ENCODE measurements around the gene CMTM2. TPM values are rescaled to one million over a fixed set of nuclear protein-coding genes. Genes with fewer than 3 reads are reported as not detected.

The CMTM2 gene
- total and polyA plus RNA-seq, 2 donors (not counting 1 experiment from before 2014, with no cell fraction given), result not detected

DNA sequence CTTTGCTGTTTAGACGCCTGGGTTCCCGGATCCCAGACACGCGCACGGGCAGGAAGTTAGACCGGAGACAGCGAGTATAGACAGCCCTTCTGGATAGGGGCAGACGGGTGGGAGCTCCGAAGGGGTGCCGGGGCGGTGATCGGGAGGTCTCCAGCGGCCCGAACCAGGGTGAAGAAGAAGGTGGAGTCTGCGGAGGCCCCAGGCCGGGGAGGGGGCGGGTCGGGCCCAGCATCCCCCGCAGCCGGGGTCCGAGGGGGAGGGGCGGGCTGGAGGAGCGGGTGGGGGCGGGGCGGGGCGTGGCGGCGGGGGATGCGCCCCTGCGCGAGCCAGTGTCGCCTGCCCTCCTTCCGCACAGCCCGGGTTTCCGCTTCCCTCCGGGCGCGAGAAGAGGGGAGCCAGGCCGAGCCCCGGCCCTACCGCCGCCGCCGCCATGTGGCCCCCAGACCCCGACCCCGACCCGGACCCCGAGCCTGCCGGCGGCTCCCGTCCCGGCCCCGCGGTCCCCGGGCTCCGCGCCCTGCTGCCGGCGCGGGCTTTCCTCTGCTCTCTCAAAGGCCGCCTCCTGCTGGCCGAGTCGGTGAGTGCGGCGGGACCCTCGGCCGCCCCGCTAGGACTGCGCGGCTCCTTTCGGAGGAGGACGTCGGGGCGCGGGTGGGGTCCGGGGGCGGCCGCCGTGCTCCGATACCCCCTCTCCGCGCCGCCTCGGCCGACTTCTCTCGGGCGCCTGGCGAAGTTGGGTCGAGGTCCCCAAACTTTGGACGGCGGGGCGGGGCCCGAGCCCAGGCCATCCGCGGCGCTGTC is 25.3 kb downstream of the CMTM2 start, which contains the start of gene CMTM3:
Gene CMTM3, plus strand, starts transcription at position 329 of the 801 bp plus-strand sequence. Its CDS starts 102 bp downstream, at position 431.
- peak within 1 kb of the TSS; percentile 59 to 81 (median 71) for H3K4me3 ChIP-seq (replicated peaks in 1 of 4; ENCODE audit: control extremely low read depth in 1 of 4, insufficient read depth in 1 of 4, low read depth in 3 of 4, low read length in 4 of 4)
- no peaks in the 10 kb centered on the region for H4K20me1 ChIP-seq (ENCODE audit: control insufficient read depth, extremely low read depth, insufficient read depth, low read length)
- peaks cover 15% of the 10 kb centered on the region for H3K4me1 ChIP-seq (ENCODE audit: control insufficient read depth, extremely low read depth, insufficient read depth, low read length)
- H3K27ac ChIP-seq (ENCODE audit: insufficient read depth, low read length), result peak within 1 kb of the TSS; percentile 59
- TF ChIP-seq EZH2 (IDR thresholded peaks at IDR 0.05; ENCODE audit: low read length, missing control alignments) (no peak), CTCF (conservative IDR thresholded peaks at IDR 0.05 in 1 of 2, IDR thresholded peaks at IDR 0.05 in 1 of 2; ENCODE audit: low read depth in 1 of 2, low read length in 2 of 2) (peak; percentile 20 to 46)
- peak within 1 kb of the TSS; percentile 76 for H3K9ac ChIP-seq (ENCODE audit: insufficient read depth, low read length)
- DNase-seq (ENCODE audit: low read depth in 2 of 2), result peak; percentile 54 to 58
- peaks cover 3% of the 10 kb centered on the region for H3K79me2 ChIP-seq (ENCODE audit: control insufficient read depth, insufficient read depth, low read length)
- peak within 1 kb of the TSS; percentile 90 for H3K4me2 ChIP-seq (ENCODE audit: extremely low read depth, insufficient read depth, low read length)
- H2AFZ ChIP-seq (ENCODE audit: low read length), result peak within 1 kb of the TSS; percentile 91
- H3K27me3 ChIP-seq (ENCODE audit: control insufficient read depth, insufficient read depth, low read length), result peaks cover 6% of the 10 kb centered on the region
- H3K9me3 ChIP-seq (ENCODE audit: control insufficient read depth, insufficient read depth, low read depth, low read length), result no peaks in the 10 kb centered on the region
- H3K36me3 ChIP-seq (ENCODE audit: control insufficient read depth, insufficient read depth, low read length), result peaks cover 5% of the 10 kb centered on the region

DNA sequence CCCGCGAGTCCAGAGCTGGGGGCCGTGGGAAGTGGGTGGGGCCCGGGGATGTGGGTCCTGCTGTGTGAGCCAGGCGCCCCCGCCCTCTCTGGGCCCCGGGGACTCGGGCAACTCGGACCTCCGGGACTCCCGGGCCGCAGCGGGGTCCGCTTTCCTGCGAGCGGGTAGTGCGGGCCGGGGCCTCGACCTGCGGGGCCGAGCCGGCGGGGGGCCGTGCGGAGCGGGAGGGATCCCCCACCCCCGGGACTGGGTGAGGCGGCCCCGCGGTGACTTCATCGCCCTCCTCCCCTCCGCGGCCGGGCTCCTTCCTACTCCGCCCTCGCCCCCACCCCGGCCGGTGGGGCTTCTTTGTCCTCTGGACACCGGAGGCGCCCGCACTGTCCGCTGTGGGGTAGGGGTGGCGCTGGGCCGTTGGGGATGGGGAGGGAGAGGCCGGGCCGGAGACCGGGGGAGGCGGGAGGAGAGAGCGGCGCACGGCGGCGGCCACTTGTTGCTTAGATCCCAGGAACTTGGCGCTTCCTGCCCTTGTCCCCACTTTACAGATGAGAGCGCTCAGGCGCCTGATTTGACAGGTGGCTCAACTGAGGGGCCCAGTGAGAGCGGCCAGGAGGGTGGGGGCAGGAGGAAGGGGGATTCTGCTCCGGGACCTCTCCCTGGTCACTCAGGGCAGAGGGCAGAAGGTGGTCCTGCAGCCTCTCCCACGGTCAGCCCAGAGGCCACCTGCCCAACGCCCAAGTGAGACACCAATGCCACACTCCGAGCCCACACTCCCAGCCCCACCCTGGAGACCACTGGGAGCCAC is 26.1 kb downstream of the CMTM2 start:
- H3K36me3 ChIP-seq (ENCODE audit: control insufficient read depth, insufficient read depth, low read length), result peaks cover 12% of the 10 kb centered on the region
- H4K20me1 ChIP-seq (ENCODE audit: control insufficient read depth, extremely low read depth, insufficient read depth, low read length), result no peaks in the 10 kb centered on the region
- H3K27me3 ChIP-seq (ENCODE audit: control insufficient read depth, insufficient read depth, low read length), result peaks cover 6% of the 10 kb centered on the region
- peak overlapping the region; percentile 34 to 81 (median 64) for H3K4me3 ChIP-seq (replicated peaks in 1 of 4; ENCODE audit: control extremely low read depth in 1 of 4, insufficient read depth in 1 of 4, low read depth in 3 of 4, low read length in 4 of 4)
- peaks cover 15% of the 10 kb centered on the region for H3K4me1 ChIP-seq (ENCODE audit: control insufficient read depth, extremely low read depth, insufficient read depth, low read length)
- no peak overlapping the region for H2AFZ ChIP-seq (ENCODE audit: low read length)
- peak overlapping the region; percentile 56 for H3K4me2 ChIP-seq (ENCODE audit: extremely low read depth, insufficient read depth, low read length)
- H3K9ac ChIP-seq (ENCODE audit: insufficient read depth, low read length), result peak overlapping the region; percentile 76
- H3K79me2 ChIP-seq (ENCODE audit: control insufficient read depth, insufficient read depth, low read length), result peaks cover 3% of the 10 kb centered on the region
- no peak for TF ChIP-seq EZH2 (IDR thresholded peaks at IDR 0.05; ENCODE audit: low read length, missing control alignments)
- TF ChIP-seq CTCF (conservative IDR thresholded peaks at IDR 0.05 in 1 of 2, IDR thresholded peaks at IDR 0.05 in 1 of 2; ENCODE audit: low read depth in 1 of 2, low read length in 2 of 2), result no peak
- DNase-seq (ENCODE audit: low read depth in 2 of 2), result peak; percentile 18 to 63
- peak overlapping the region; percentile 59 for H3K27ac ChIP-seq (ENCODE audit: insufficient read depth, low read length)
- no peaks in the 10 kb centered on the region for H3K9me3 ChIP-seq (ENCODE audit: control insufficient read depth, insufficient read depth, low read depth, low read length)

Data from fibroblast of lung (primary cell).